Hepatocyte (in vitro differentiated cells): Measurements from ENCODE around the gene ZAR1L. TPM values are rescaled to one million over a fixed set of nuclear protein-coding genes. Genes with fewer than 3 reads are reported as not detected.

Source experiments
- DNase-seq: peaks from one replicate; pipeline ENCODE4 v3.0.0-alpha.2; 2016; ENCODE audit warnings: low spot score
- H2AFZ ChIP-seq: fragments of 200-600 bp; sonication (generic); 2 replicates; pipeline ENCODE4 v1.6.0; 2016; ENCODE audit warnings: antibody characterized with exemption, mild to moderate bottlenecking
- H3K27ac ChIP-seq: fragments of 200-600 bp; sonication (generic); 2 replicates; pipeline ENCODE4 v1.5.1; 2016; ENCODE audit warnings: mild to moderate bottlenecking
- H3K27me3 ChIP-seq: fragments of 200-600 bp; sonication (generic); 2 replicates; pipeline ENCODE4 v1.6.1; 2016
- H3K36me3 ChIP-seq: fragments of 200-600 bp; sonication (generic); replicated peaks from 2 replicates; pipeline ENCODE4 v1.5.1; 2016; ENCODE audit warnings: low read depth; ENCODE audit not compliant: insufficient read depth
- H3K4me1 ChIP-seq: fragments of 200-600 bp; sonication (generic); 2 replicates; pipeline ENCODE4 v1.5.1; 2016; ENCODE audit warnings: mild to moderate bottlenecking, moderate library complexity; ENCODE audit not compliant: insufficient read depth
- H3K4me2 ChIP-seq: fragments of 200-600 bp; sonication (generic); 2 replicates; pipeline ENCODE4 v1.6.0; 2016
- H3K4me3 ChIP-seq: fragments of 200-600 bp; sonication (generic); 2 replicates; pipeline ENCODE4 v1.5.1; 2016; ENCODE audit warnings: mild to moderate bottlenecking
- H3K79me2 ChIP-seq: fragments of 200-600 bp; sonication (generic); 2 replicates; pipeline ENCODE4 v1.6.0; 2017; ENCODE audit warnings: mild to moderate bottlenecking
- H3K9me2 ChIP-seq: fragments of 200-600 bp; sonication (generic); replicated peaks from 2 replicates; pipeline ENCODE4 v1.6.0; 2017; ENCODE audit warnings: mild to moderate bottlenecking; ENCODE audit not compliant: insufficient read depth
- H3K9me3 ChIP-seq: fragments of 200-600 bp; sonication (generic); 2 replicates; pipeline ENCODE4 v1.5.1; 2016; ENCODE audit warnings: low read depth, mild to moderate bottlenecking
- H4K20me1 ChIP-seq: fragments of 200-600 bp; sonication (generic); 2 replicates; pipeline ENCODE4 v1.6.0; 2016; ENCODE audit warnings: mild to moderate bottlenecking; ENCODE audit not compliant: insufficient read depth, poor library complexity, severe bottlenecking
- CTCF ChIP-seq: fragments of 200-600 bp; sonication (generic); IDR thresholded peaks from 2 replicates; pipeline ENCODE4 v1.5.1; 2016; ENCODE audit warnings: antibody characterized with exemption, mild to moderate bottlenecking; ENCODE audit not compliant: poor library complexity
- EZH2 ChIP-seq: fragments of 200-600 bp; sonication (generic); IDR thresholded peaks from 2 replicates; pipeline ENCODE4 v1.6.1; 2016; ENCODE audit warnings: antibody characterized with exemption, mild to moderate bottlenecking, borderline replicate concordance
- EZH2phosphoT487 ChIP-seq: fragments of 200-600 bp; sonication (generic); IDR thresholded peaks from one replicate; pipeline ENCODE4 v1.6.1; 2018; ENCODE audit warnings: antibody characterized with exemption, mild to moderate bottlenecking, low read depth, moderate library complexity; ENCODE audit not compliant: unreplicated experiment, severe bottlenecking
- WGBS: methylation state at CpG from one replicate; pipeline ENCODE4 v1.1.6; 2016; ENCODE audit warnings: low lambda C conversion rate; ENCODE audit errors: missing lambda C conversion rate; 5-methylcytosine and 5-hydroxymethylcytosine counted together
- polyA plus RNA-seq: library from polyadenylated mRNA; unstranded; fragments of >200 nt; fragmentation: Nextera tagmentation; extraction: Ambion mirVana; gene quantifications from 2 replicates; pipeline ENCODE4 v1.2.1, GENCODE V29; 2016
- total RNA-seq: library from RNA; depleted of rRNA; stranded (reverse); fragments of >200 nt; gene quantifications from 2 replicates; pipeline ENCODE4 v1.2.3, GENCODE V29; 2014

The ZAR1L gene
- total and polyA plus RNA-seq, 2 experiments from 2014 or later, result not detected

GRCh38 chr13:32323912-32324311 is 8.7 kb upstream of the ZAR1L start:
- Histone ChIP-seq H3K79me2 (no peaks in the 10 kb centered on the region), H3K4me3 (no peak overlapping the region), H3K27ac (no peak overlapping the region), H3K4me2 (no peak overlapping the region), H2AFZ (no peak overlapping the region), H3K9me3 (no peaks in the 10 kb centered on the region), H3K36me3 (no peaks in the 10 kb centered on the region), H3K4me1 (no peaks in the 10 kb centered on the region), H3K27me3 (no peaks in the 10 kb centered on the region), H3K9me2 (no peaks in the 10 kb centered on the region), H4K20me1 (no peaks in the 10 kb centered on the region)
- DNase-seq, result no peak
- TF ChIP-seq EZH2 (no peak), EZH2phosphoT487 (no peak), CTCF (no peak)

- H3K4me3 ChIP-seq, result no peak overlapping the region
- H3K27ac ChIP-seq, result no peak overlapping the region
- H3K27me3 ChIP-seq, result no peaks in the 10 kb centered on the region
- no peaks in the 10 kb centered on the region for H3K9me3 ChIP-seq
- no peak for DNase-seq
- H3K36me3 ChIP-seq, result no peaks in the 10 kb centered on the region
- H3K4me2 ChIP-seq, result no peak overlapping the region
- no peaks in the 10 kb centered on the region for H3K79me2 ChIP-seq
- WGBS, result 70% methylated on average over 4 of the region's 4 CpGs
- H3K4me1 ChIP-seq, result no peaks in the 10 kb centered on the region
- no peak for TF ChIP-seq EZH2phosphoT487
- no peak for TF ChIP-seq EZH2
- TF ChIP-seq CTCF, result no peak
- no peak overlapping the region for H2AFZ ChIP-seq
- H4K20me1 ChIP-seq, result no peaks in the 10 kb centered on the region
- H3K9me2 ChIP-seq, result no peaks in the 10 kb centered on the region
Observed at GRCh38 chr13:32320528-32320927, 5.4 kb upstream of the ZAR1L start.

- Histone ChIP-seq H3K9me3 (no peaks in the 10 kb centered on the region), H3K27me3 (no peaks in the 10 kb centered on the region), H3K27ac (no peak overlapping the region), H3K36me3 (no peaks in the 10 kb centered on the region), H3K9me2 (no peaks in the 10 kb centered on the region), H3K4me2 (no peak overlapping the region), H3K4me1 (no peaks in the 10 kb centered on the region), H3K4me3 (no peak overlapping the region), H3K79me2 (no peaks in the 10 kb centered on the region), H2AFZ (no peak overlapping the region), H4K20me1 (no peaks in the 10 kb centered on the region)
- TF ChIP-seq EZH2phosphoT487 (no peak), CTCF (no peak), EZH2 (no peak)
- 98% methylated on average over 2 of the region's 2 CpGs for WGBS
- no peak for DNase-seq
Observed at GRCh38 chr13:32317716-32318465, 2.7 kb upstream of the ZAR1L start.
